SHP77 (cell line): ENCODE data around the gene IFT122.
"Not testable (repeated sequence)": the region's sequence is repeated elsewhere in the genome, so short reads cannot be mapped to it uniquely, and the experiment has no call there.

Experiments used
- DNase-seq, 2 experiments: peaks; one replicate each; lab custom pipeline; 2025; lab: John Stamatoyannopoulos, UW

The IFT122 gene, protein sequence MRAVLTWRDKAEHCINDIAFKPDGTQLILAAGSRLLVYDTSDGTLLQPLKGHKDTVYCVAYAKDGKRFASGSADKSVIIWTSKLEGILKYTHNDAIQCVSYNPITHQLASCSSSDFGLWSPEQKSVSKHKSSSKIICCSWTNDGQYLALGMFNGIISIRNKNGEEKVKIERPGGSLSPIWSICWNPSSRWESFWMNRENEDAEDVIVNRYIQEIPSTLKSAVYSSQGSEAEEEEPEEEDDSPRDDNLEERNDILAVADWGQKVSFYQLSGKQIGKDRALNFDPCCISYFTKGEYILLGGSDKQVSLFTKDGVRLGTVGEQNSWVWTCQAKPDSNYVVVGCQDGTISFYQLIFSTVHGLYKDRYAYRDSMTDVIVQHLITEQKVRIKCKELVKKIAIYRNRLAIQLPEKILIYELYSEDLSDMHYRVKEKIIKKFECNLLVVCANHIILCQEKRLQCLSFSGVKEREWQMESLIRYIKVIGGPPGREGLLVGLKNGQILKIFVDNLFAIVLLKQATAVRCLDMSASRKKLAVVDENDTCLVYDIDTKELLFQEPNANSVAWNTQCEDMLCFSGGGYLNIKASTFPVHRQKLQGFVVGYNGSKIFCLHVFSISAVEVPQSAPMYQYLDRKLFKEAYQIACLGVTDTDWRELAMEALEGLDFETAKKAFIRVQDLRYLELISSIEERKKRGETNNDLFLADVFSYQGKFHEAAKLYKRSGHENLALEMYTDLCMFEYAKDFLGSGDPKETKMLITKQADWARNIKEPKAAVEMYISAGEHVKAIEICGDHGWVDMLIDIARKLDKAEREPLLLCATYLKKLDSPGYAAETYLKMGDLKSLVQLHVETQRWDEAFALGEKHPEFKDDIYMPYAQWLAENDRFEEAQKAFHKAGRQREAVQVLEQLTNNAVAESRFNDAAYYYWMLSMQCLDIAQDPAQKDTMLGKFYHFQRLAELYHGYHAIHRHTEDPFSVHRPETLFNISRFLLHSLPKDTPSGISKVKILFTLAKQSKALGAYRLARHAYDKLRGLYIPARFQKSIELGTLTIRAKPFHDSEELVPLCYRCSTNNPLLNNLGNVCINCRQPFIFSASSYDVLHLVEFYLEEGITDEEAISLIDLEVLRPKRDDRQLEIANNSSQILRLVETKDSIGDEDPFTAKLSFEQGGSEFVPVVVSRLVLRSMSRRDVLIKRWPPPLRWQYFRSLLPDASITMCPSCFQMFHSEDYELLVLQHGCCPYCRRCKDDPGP

DNA sequence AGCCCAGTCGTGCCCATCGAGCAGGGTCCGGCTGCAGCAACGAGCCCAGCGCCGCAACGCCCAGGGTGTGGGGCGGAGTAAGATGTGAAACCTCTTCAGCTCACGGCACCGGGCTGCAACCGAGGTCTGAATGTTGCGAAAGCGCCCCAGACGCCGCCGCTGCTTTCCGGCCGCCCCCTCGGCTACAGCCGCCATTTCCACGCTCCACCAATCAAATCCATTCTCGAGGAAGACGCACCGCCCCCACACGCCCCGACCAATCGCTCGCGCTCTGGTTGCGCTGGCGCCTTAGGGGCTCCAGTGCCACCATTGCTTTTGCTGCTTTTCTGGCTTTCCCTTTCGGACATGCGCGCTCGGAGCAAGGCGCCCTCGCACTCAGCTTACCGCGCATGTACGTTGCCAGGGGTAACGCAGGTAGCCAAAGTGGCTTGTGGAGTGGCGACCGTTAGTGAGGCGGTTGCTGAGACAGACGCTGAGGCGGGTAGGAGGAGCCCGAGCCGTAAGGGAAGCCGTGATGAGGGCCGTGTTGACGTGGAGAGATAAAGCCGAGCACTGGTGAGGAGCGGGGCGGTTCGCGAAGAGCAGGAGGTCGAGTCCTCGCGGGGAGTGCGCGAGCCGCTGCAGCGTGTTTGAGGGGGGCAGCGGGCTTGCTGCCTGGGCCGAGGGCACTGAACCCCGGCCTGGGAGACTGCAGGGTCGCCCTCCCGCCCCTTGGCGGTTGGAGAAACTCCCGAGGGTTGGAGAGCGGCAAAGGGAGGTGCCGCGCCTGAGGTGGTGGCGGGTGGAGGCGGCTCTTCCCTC is at the start of gene IFT122, which contains the start of gene MBD4:
TSS of gene IFT122 (plus strand) at position 408 of the 801 bp plus-strand sequence. CDS start at position 515, 107 bp downstream.
TSS of gene MBD4 (minus strand) at position 132 of the 801 bp plus-strand sequence. CDS start at position 17, 115 bp downstream.
- DNase-seq, result peak; percentile 98 to 99

DNA sequence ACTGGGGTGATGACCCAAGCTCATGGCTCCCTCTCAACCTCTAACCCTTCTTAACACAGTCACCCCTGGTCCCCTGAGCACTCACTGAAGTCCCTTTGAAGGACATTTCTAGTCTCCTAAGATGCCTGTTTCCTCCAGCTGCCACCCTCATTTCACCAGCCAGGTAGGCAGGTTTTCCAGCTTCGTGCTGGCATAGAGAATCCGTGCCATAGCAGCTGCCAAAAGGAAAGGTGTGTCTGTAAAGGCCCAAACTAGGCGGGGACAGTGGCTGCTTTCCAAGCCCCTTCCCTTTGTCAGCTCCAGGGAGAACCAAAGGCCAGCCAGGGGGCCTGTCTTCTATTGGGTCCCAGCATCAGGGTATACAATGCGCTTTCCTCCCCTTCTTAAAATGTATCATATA is 48.4 kb upstream of the IFT122 start:
- not testable (repeated sequence) for DNase-seq

DNA sequence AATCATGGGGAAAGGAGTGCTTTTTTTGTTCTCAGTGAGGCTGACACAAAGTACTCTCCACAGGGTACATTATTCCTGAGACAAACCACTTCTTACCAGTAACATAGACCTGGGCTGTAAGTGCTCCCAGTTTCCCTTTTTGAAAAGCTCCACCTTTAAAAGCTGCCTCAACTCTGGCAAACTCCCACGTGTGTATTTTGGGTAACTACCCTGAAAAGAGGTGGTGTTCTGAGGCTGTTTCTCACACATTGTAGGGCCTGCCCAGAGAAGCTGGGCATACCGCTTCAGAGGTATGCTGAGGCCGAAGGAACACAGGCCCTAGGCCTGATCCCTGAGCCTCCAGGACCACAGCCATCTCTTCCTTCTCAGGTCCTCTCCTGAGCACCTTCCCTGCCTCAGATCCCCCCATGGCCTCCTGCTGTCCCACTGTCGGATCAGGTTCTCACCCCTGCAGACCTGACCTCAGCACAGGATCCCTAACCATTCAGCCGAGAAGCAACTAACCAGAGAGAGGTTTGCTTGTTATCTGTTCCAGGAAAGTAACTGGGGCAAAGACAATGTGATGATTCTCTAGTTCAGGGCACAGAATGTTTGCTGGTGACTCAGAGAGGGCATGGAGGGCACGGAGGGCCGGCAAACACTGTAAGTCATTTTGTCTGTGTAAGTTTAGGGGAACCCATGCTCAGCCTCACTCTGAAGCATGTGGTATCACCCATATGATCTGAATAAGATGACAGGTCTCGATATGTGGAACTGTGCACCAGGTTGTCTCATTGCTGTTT is 47.7 kb upstream of the IFT122 start:
- DNase-seq, result not testable (repeated sequence)

DNA sequence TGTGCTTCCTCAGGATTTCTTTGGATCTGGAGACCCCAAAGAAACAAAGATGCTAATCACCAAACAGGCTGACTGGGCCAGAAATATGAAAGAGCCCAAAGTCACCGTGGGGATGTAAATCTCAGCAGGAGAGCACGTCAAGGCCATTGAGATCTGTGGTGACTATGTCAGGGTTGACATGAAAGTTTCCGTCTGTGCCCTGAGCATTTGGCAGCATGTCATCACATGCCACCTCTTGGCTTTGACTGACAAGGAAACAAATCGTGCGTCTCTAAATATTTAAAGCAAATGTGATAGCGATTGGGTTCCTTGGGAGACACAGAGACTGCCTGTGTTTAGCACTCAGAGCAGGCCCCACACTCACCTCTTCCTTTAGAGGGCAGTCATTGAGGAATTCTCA is 46.8 kb upstream of the IFT122 start:
- no peak for DNase-seq

DNA sequence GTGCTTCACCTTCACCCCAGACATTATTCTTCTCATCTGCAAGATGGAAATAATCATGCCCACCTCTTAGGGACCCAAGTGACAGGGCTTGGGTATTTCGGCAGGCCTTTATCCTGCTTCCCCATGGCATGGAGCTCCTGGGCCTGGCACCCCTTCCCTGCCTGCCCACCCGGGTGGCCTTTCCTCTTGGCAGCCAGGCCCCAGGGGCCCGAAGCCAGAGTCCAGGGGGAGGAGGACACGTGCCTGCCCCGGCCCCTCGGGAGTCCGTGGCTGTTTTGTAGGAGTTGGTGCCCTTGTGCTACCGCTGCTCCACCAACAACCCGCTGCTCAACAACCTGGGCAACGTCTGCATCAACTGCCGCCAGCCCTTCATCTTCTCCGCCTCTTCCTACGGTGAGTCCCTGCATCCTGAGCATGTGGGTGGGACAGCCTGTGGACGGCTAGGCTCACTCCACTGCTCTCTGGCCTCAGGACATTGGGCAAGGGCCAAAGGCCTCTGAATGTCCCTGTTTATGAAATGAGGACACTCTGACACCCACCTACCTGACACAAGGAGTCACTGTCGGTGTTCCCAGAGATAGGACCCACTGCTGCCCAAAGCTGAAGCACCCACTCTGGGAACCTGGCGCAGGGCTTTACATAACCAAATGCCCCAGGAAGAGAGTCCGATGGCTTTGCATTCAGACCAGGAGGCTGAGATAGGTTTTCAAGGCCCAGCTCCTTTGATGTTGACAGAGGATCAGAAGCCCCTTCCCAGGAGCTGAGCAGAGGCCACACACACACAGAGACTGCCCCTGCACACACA is 46.1 kb upstream of the IFT122 start:
- DNase-seq, result not testable (repeated sequence)

DNA sequence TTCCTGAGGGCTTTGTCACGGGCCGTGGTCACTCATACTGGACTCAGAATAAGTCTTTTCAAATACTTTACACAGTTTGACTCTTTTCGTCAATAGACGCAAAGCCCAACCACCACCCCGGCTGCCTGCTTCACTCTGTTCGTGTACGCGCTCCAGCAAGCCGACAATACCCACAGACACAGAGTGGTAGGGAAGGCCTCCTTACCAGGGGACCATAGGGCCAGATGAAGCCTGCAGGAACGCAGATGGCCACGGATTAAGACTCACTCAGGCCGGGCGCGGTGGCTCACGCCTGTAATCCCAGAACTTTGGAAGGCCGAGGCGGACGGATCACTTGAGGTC is 41.2 kb upstream of the IFT122 start:
- DNase-seq, result no peak

DNA sequence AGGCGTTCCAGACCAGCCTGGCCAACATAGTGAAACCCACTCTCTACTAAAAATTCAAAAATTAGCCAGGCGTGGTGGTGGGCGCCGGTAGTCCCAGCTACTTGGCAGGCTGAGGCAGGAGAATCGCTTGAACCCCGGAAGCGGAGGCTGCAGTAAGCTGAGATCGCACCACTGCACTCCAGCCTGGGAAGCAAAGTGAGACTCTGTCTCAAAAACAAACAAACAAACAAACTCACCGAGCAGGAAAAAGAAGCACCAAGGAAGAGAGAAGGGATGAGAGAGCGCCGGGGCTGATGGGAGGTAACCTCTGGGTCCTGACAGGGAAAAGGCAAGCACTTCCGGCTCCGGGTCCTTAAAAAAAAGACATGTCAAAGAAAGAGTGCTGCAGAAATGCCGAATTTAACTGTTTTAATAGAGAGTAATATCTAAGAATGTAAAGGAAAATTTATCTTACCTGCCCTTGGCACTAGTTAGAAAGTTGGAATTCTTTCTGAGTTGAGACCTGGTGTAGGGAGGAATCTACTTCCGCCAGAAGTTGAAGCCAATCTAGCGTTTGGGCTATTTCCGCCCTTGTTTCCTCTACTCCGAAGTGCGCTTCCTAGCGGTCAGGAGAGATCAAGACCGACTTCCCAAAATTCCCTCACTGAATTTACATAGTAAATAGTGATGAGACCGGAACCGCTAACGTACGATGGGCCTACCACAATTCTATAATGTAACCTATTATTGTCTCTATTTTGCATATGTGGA is 40.7 kb upstream of the IFT122 start:
- peak; percentile 92 to 93 for DNase-seq

DNA sequence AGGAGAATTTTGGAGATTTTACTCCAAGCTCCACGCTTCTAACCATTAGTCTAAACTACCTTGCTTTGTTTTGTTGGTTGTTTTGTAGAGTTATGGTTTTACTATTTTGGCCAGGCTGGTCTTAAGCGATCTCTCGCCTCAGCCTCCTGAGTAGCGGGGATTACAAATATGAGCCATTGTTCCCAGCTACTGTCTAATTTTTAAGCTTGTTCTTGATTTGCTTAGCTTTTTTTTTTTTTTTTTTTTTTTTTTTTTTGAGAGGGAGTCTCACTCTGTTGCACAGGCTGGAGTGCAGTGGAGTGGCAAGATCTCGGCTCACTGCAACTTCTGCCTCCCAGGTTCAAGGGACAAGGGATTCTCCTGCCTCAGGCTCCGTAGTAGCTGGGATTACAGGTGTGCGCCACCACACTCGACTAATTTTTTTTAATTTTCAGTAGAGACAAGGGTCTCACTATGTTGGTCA is 40.1 kb upstream of the IFT122 start:
- no peak for DNase-seq

DNA sequence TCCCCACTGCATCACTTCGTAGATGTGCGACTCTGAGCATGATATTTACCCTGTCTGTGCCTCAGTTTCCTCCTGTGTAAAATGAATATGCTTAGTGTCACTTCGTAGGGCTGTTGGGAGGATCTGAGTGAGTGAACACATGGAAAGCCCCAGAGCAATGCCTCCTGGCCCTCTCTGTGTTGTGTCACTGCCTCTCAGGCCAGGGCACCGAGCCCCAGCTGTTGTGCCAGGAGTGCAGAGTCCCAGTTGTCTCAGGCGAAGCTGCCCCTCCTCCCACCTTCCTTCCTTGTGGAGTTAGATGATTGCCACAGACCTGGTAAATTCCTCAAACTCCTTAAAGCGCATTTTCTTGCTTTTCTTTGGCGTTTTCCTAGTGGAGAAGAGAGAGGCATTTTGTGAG is 37.8 kb upstream of the IFT122 start:
- DNase-seq, result no peak

DNA sequence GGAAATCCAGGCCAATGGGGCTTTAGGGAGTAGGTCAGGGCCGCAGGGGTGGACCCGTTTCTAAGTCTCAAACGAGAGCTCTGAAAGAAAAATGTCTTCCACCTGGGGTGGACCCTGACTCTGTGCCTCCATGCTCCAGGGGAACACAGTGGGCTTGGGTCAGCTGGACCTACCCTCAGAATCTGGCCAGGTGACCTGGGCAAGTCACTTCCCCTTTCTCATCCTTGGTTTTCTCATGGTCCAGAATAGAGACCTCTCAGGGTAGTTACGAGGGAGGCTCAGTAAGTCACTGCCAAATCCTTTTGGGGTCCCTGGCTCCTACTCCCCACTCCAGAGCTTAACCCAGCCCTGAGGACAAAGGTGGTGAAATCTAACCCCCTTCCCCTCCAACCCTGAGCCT is 37.4 kb upstream of the IFT122 start:
- DNase-seq, result no peak

DNA sequence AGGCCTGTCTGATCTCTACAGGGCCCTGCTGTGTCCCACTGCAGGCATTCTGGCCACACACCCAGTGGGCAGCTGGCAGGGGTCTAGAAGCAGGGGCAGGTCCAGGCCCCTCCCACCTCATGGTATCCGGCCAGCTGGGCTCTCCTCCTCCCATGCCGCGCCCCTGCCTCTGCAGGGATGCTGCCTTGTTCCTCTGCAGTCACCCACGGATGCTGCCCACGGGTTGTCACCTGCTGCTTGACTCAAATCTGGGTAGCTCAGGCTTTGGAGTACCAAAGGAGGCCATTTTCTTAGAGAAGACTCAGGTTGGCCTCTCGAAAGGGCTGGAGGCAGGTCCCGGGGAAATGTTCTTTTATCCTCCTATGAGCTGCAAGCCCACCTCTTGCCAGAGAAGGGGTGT is 36.6 kb upstream of the IFT122 start:
- DNase-seq, result no peak

DNA sequence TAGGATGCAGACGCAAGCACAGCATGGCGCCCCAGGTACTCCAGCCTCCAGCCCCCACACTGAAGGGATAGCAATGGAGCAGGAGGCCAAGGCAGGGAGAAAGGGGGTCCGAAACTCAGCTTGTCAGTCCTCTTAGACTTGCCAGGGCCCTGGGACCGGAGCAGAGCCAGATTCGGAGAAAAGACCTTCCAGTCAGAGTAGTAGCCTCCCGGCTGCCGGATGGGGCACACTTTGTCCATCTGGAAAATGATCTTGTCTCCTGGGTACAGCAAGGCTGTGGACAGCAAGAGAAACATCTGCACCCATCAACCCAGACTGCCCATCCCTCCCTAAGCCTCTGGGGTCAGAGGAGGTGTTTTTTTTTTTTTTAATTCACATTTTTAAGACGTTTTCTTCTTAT is 35.9 kb upstream of the IFT122 start:
- no peak for DNase-seq

DNA sequence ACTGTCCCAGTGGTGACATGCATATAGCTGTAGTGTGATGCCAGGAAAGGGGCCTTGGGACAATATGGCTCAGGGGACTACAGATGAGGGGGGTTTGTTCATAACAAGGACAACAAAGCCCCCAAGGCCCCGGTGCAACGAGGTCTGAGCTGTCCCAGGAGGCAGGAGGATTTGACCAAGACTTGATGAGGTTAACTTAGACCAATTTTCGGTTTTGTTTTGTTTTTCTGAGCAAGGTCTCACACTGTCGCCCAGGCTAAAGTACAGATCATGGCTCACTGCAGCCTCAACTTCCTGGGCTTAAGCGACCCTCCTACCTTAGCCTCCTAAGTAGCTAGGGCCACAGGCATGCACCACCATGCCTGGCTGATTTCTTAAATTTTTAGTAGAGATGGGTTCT is 35.4 kb upstream of the IFT122 start:
- DNase-seq, result no peak

DNA sequence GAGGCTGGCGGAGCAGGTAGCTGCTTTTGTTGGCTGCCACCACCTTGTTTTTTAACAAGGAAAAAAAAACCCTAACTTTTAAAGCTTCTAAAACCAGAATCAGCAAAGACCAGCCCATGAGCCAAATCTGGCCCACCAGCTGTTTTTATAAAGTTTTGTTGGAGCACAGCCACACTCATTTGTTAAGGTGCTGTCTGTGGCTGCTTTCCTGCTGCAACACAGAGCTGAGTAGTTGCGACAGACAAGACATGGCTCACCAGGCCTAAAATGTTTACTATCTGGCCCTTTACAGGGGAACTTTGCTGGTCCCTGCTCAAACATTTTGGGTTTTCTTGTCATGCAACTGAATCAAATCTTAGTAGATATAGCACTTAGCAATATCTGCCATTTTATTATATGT is 30.5 kb upstream of the IFT122 start:
- DNase-seq, result no peak

DNA sequence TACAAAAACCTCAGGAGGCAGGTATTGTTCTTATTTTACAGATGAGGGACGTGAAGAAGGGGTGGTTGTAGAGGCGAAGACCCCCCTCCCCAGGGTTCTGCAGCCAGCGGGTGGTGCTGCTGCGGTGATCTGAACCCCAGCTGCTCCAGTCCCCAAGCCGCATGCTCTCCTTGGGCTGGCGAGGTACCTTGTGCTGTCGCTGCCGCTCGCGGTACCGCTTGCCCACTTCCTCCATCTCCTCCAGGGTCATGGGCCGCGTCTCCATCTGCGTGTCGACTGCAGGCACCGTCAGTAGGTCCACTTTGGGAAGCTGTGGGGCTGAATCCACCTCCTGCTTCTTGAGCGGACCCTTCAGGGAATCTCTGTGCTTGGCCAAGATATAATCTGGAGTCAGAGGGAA is 29.1 kb upstream of the IFT122 start:
- no peak for DNase-seq

DNA sequence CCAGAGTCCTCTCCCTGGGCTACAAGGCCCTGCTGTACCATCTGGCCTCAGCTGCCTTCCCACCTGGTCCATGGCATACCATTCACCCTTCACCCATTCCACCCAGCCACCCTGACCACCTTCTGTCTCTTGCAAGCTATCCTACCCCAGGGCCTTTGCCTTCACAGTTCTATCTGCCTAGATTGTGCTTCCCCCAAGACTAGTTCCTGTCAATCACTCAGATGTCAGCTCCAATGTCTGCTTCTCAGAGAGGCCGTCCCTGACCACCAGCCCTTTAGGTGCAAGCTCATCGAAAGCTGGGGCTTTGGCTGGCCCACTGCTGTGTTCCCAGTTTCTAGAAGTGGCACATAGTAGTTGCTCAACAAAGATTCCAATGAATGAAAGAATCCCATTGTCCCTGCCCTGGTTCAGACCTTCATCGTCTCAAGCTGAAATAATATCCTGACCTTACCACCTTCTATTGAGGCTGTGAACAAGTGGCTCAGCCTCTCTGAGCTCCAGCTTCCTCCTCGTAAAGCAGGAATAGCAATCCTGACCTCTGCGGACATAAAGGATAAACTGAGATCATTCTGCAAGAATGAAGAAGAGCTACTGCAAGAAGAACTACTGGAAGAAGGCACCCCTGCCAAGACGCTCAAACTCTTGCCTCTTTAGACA is 27.4 kb upstream of the IFT122 start:
- no peak for DNase-seq

DNA sequence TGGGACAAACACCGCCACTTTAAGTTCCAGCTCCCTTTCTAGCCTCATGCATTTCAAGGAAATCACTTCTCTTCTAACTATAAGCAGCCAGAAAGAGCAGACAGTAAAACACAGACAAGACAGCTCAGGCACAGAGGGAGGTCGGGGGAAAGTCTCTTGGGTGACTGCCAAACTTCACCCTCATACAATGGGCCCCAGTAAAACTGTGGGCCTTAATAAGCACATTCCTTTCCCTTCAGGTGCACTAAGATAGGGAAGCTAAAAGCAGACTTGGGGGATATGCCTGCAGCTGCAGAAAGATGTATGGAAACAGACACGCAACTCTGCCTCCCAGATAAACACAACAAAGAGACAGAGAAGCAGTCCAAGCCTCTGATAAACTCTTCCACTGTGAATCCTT is 26.8 kb upstream of the IFT122 start:
- DNase-seq, result not testable (repeated sequence)
